Activated naive CD8-positive, alpha-beta T cell treated with anti-CD3 and anti-CD28 coated beads, Interleukin-2, amount 10 ng/mL, durations not matched to agents 7 days and 5 days (primary cell): ENCODE data around the gene MPC1L. TPM values are rescaled to one million over a fixed set of nuclear protein-coding genes. Genes with fewer than 3 reads are reported as not detected.

ENCODE experiments used
- ATAC-seq: fragments of 150-1000 bp; cut with Tn5 transposase; one replicate; pipeline ENCODE4 v1.10.0; 2021; ENCODE audit warnings: low read depth, moderate library complexity
- POLR2A ChIA-PET: fragments of 350-600 bp; sonication (Branson Sonifier 250); formaldehyde crosslinking; loops from one replicate; lab custom pipeline; 2021; ENCODE audit warnings: antibody characterized with exemption; lab: Charles Lee
- DNase-seq: peaks from one replicate; pipeline ENCODE4 v3.0.0; 2021
- H3K27ac Mint-ChIP-seq: one replicate; pipeline ENCODE4 v1.8.0; 2022; ENCODE audit warnings: mild to moderate bottlenecking, mixed read lengths
- H3K27me3 Mint-ChIP-seq: one replicate; pipeline ENCODE4 v1.8.0; 2022; ENCODE audit warnings: mild to moderate bottlenecking, moderate library complexity, mixed read lengths
- H3K36me3 Mint-ChIP-seq: one replicate; pipeline ENCODE4 v1.8.0; 2021; ENCODE audit warnings: mild to moderate bottlenecking, mixed read lengths
- H3K4me1 Mint-ChIP-seq: one replicate; pipeline ENCODE4 v1.8.0; 2021; ENCODE audit warnings: mixed read lengths
- H3K4me3 Mint-ChIP-seq: one replicate; pipeline ENCODE4 v1.8.0; 2022; ENCODE audit warnings: mild to moderate bottlenecking, moderate library complexity, mixed read lengths
- H3K9me3 Mint-ChIP-seq: one replicate; pipeline ENCODE4 v1.8.0; 2021; ENCODE audit warnings: mixed read lengths
- total RNA-seq, 2 experiments: library from RNA; stranded (reverse); gene quantifications; one replicate each; pipeline ENCODE4 v1.2.3, GENCODE V29; 2021

The MPC1L gene
- total RNA-seq, 2 experiments from 2014 or later, result not detected

- DNase-seq (peak; percentile 53), ATAC-seq (peak; percentile 16)
- no peaks in the 10 kb centered on the region for H3K27me3 Mint-ChIP-seq
- H3K36me3 Mint-ChIP-seq, result peaks cover 23% of the 10 kb centered on the region
- no peaks in the 10 kb centered on the region for H3K9me3 Mint-ChIP-seq
- POLR2A ChIA-PET, result interaction anchor here (1.3 to 2.3 kb wide), 3 partner anchors 66 to 439 kb away, joined by 3 to 9 read pairs (median 8); partner anchors contain the start of genes ATP6AP2 and USP9X
- H3K4me1 Mint-ChIP-seq, result peaks cover 19% of the 10 kb centered on the region
- H3K4me3 Mint-ChIP-seq, result peak overlapping the region; percentile 87
- peak overlapping the region; percentile 92 for H3K27ac Mint-ChIP-seq
These were observed 23.5 kb downstream of the MPC1L start for GRCh38 chrX:40646489-40647306.

- peak within 1 kb of the TSS; percentile 87 for H3K4me3 Mint-ChIP-seq
- H3K9me3 Mint-ChIP-seq, result no peaks in the 10 kb centered on the region
- peak; percentile 76 for ATAC-seq
- peaks cover 14% of the 10 kb centered on the region for H3K4me1 Mint-ChIP-seq
- peak; percentile 91 for DNase-seq
- no peaks in the 10 kb centered on the region for H3K27me3 Mint-ChIP-seq
- POLR2A ChIA-PET, result interaction anchor here (1.3 to 2.3 kb wide), 3 partner anchors 67 to 438 kb away, joined by 3 to 8 read pairs (median 3); partner anchors contain the start of genes ATP6AP2 and USP9X
- peak within 1 kb of the TSS; percentile 97 for H3K27ac Mint-ChIP-seq
- H3K36me3 Mint-ChIP-seq, result peaks cover 16% of the 10 kb centered on the region
These were observed 24.3 kb downstream of the MPC1L start, which contains the start of gene CXorf38 for GRCh38 chrX:40647307-40648197. CXorf38 (minus strand) TSS chrX:40647561; CDS start chrX:40647520, 41 bp downstream.

GRCh38 chrX:40651620-40652223 lies 28.5 kb downstream of the MPC1L start:
- POLR2A ChIA-PET, result interaction anchor here (0.9 kb wide), 2 partner anchors 83 to 143 kb away, joined by 3 to 5 read pairs; partner anchors contain the start of gene MED14
- peaks cover 4% of the 10 kb centered on the region for H3K4me1 Mint-ChIP-seq
- H3K36me3 Mint-ChIP-seq, result peaks cover 8% of the 10 kb centered on the region
- DNase-seq (peak; percentile 31), ATAC-seq (no peak)
- H3K27me3 Mint-ChIP-seq, result no peaks in the 10 kb centered on the region
- peak overlapping the region; percentile 51 for H3K27ac Mint-ChIP-seq
- no peak overlapping the region for H3K4me3 Mint-ChIP-seq
- no peaks in the 10 kb centered on the region for H3K9me3 Mint-ChIP-seq

GRCh38 chrX:40652664-40653063 lies 29.4 kb downstream of the MPC1L start:
- peaks cover 8% of the 10 kb centered on the region for H3K36me3 Mint-ChIP-seq
- H3K4me3 Mint-ChIP-seq, result no peak overlapping the region
- H3K27ac Mint-ChIP-seq, result no peak overlapping the region
- H3K27me3 Mint-ChIP-seq, result no peaks in the 10 kb centered on the region
- POLR2A ChIA-PET, result no interaction called here
- peaks cover 3% of the 10 kb centered on the region for H3K4me1 Mint-ChIP-seq
- DNase-seq (no peak), ATAC-seq (no peak)
- H3K9me3 Mint-ChIP-seq, result no peaks in the 10 kb centered on the region

GRCh38 chrX:40653535-40653934 lies 30.3 kb downstream of the MPC1L start:
- DNase-seq (no peak), ATAC-seq (no peak)
- POLR2A ChIA-PET, result no interaction called here
- H3K27me3 Mint-ChIP-seq, result no peaks in the 10 kb centered on the region
- H3K4me1 Mint-ChIP-seq, result peaks cover 2% of the 10 kb centered on the region
- H3K9me3 Mint-ChIP-seq, result no peaks in the 10 kb centered on the region
- H3K27ac Mint-ChIP-seq, result no peak overlapping the region
- no peak overlapping the region for H3K4me3 Mint-ChIP-seq
- peaks cover 8% of the 10 kb centered on the region for H3K36me3 Mint-ChIP-seq

GRCh38 chrX:40660381-40660780 lies 37.2 kb downstream of the MPC1L start:
- Mint-ChIP-seq H3K9me3 (no peaks in the 10 kb centered on the region), H3K4me1 (peaks cover 5% of the 10 kb centered on the region), H3K36me3 (peaks cover 6% of the 10 kb centered on the region), H3K27me3 (no peaks in the 10 kb centered on the region), H3K4me3 (no peak overlapping the region), H3K27ac (no peak overlapping the region)
- ATAC-seq (no peak), DNase-seq (no peak)
- POLR2A ChIA-PET, result no interaction called here

GRCh38 chrX:40661489-40661888 lies 38.3 kb downstream of the MPC1L start:
- peaks cover 6% of the 10 kb centered on the region for H3K36me3 Mint-ChIP-seq
- POLR2A ChIA-PET, result no interaction called here
- ATAC-seq, result no peak

GRCh38 chrX:40663078-40663740 lies 40.0 kb downstream of the MPC1L start:
- Mint-ChIP-seq H3K4me3 (no peak overlapping the region), H3K9me3 (no peaks in the 10 kb centered on the region), H3K4me1 (peaks cover 5% of the 10 kb centered on the region), H3K36me3 (peaks cover 15% of the 10 kb centered on the region), H3K27ac (peak overlapping the region; percentile 42), H3K27me3 (no peaks in the 10 kb centered on the region)
- ATAC-seq, result no peak
- POLR2A ChIA-PET, result no interaction called here
- no peak for DNase-seq

More at GRCh38 chrX:40661489-40661888, 38.3 kb downstream of the MPC1L start:
- DNase-seq, result no peak
- Mint-ChIP-seq H3K9me3 (no peaks in the 10 kb centered on the region), H3K27ac (no peak overlapping the region), H3K4me3 (no peak overlapping the region), H3K4me1 (peaks cover 5% of the 10 kb centered on the region), H3K27me3 (no peaks in the 10 kb centered on the region)

- POLR2A ChIA-PET, result no interaction called here
- DNase-seq, result no peak
- no peaks in the 10 kb centered on the region for H3K9me3 Mint-ChIP-seq
- H3K27me3 Mint-ChIP-seq, result no peaks in the 10 kb centered on the region
- no peak overlapping the region for H3K27ac Mint-ChIP-seq
- no peak overlapping the region for H3K4me3 Mint-ChIP-seq
- no peak for ATAC-seq
- peaks cover 15% of the 10 kb centered on the region for H3K36me3 Mint-ChIP-seq
- peaks cover 5% of the 10 kb centered on the region for H3K4me1 Mint-ChIP-seq
These were observed 40.8 kb downstream of the MPC1L start for GRCh38 chrX:40663880-40664630.

- ATAC-seq (no peak), DNase-seq (no peak)
- Mint-ChIP-seq H3K27me3 (no peaks in the 10 kb centered on the region), H3K4me1 (no peaks in the 10 kb centered on the region), H3K9me3 (no peaks in the 10 kb centered on the region), H3K36me3 (peaks cover 17% of the 10 kb centered on the region), H3K27ac (no peak overlapping the region), H3K4me3 (no peak overlapping the region)
- POLR2A ChIA-PET, result no interaction called here
These were observed 47.9 kb downstream of the MPC1L start for GRCh38 chrX:40671126-40671525.
